GM19099 (cell line): Measurements from ENCODE around the gene BCAS4.

Source experiments
- POLR2A ChIP-seq: IDR thresholded peaks from 3 replicates; pipeline ENCODE4 v1.6.1; 2011; ENCODE audit warnings: low read depth; ENCODE audit not compliant: insufficient read length; ENCODE audit errors: extremely low read depth

The BCAS4 gene

DNA sequence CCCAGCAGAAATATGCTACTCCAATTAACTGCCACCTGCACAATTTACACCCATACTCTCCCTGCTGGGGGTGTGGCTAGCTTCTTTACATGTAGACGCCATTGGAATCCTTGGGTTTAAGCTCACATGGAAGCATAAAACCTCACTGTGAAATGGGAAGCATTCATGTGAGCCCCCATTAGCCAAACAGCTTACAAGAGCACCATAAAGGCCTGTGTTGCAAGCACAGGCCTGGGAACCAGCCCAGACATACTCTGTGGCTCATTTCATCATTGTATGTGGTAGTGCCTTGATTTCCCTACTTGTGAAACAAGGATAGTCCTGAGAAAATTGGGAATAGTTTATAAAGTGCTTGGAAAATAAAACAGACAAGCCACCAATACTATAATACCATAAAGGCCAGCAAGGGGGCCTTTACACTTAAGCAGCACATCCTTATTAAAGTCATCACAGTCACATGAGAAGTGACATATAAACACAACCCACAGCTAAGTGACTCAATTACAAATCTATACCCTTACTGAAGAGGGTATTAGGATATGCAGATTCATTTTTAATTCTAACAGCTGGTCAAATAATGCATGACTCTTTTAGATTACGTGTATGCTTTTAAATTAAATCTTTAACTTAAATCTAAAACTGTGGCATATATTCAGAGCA lies 129.5 kb downstream of the BCAS4 start:
- no peak for TF ChIP-seq POLR2A

DNA sequence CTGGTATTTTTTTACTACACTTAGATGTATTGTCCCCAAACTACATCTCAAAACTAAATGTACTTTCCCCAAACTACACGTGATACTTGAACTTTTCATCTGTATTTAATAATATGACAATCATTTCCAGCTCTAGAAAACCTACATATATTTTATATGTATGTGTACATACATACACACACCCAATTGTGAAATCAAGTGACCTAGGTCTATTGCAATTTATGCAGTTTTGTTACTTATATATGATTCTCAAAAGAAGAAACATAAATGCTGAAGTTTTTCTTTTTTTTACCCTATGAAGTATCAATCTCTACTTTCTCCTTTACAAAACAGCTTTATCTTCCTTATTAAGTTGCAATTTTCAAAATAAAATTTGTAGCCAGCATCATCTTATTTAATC lies 131.7 kb downstream of the BCAS4 start:
- TF ChIP-seq POLR2A, result no peak
